Memory B cell (primary cell): ENCODE data around the gene PDZD2.

Experiments used
- ATAC-seq: fragments of 150-1000 bp; cut with Tn5 transposase; 2 replicates; pipeline ENCODE4 v1.10.0; 2021; ENCODE audit warnings: low read depth, mild to moderate bottlenecking, moderate library complexity
- DNase-seq, 2 donors: peaks; one replicate each; pipeline ENCODE4 v3.0.0; 2022; ENCODE audit warnings: low spot score in 2 of 2
- H3K27ac Mint-ChIP-seq: one replicate; pipeline ENCODE4 v1.8.0; 2022; ENCODE audit warnings: mild to moderate bottlenecking, moderate library complexity, mixed read lengths
- H3K27me3 Mint-ChIP-seq: one replicate; pipeline ENCODE4 v1.8.0; 2022; ENCODE audit warnings: mixed read lengths
- H3K36me3 Mint-ChIP-seq: one replicate; pipeline ENCODE4 v1.8.0; 2022; ENCODE audit warnings: mild to moderate bottlenecking, mixed read lengths
- H3K4me1 Mint-ChIP-seq: one replicate; pipeline ENCODE4 v1.8.0; 2022; ENCODE audit warnings: mixed read lengths
- H3K4me3 Mint-ChIP-seq: one replicate; pipeline ENCODE4 v1.8.0; 2022; ENCODE audit warnings: mild to moderate bottlenecking, moderate library complexity, mixed read lengths
- H3K9me3 Mint-ChIP-seq: one replicate; pipeline ENCODE4 v1.8.0; 2022; ENCODE audit warnings: mixed read lengths

PDZD2 gene

DNA sequence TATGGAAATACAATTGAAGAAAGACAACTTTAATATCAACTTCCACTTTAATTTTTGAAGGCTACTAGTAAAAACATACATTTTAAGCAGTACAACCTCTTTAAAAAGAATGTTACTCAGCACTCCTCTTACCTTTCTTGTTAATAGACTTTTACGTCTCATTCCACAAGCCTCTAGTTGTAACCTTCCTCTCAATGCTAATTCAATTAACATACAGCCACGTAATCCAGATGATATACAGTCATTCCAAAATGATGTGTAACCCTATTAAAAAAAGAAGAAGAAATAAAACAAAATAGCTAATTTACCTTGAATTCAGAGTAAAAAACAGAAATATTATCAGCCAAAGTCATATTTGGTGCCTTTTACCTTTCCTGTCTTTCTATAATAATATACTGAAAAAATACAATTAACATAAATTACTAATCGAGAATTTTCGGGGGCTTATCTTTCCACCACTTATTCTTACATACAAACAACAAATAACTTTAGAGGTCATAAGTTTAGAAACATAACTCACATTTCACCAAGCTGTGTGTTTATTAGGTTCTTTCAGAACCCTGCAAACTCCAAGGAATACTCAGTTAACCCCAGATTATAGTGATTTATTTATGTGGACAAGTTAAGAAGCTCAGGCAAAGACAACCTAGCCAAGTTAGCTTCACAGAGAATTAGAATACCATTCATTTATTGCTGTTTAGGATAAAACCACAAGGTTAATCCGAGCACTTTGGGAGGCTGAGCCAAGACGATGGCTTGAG lies 504.9 kb downstream of the PDZD2 start:
- no peak overlapping the region for H3K4me3 Mint-ChIP-seq
- H3K36me3 Mint-ChIP-seq = peaks cover 15% of the 10 kb centered on the region
- DNase-seq = no peak
- ATAC-seq = no peak
- H3K27ac Mint-ChIP-seq = no peak overlapping the region
- H3K27me3 Mint-ChIP-seq = no peaks in the 10 kb centered on the region
- H3K4me1 Mint-ChIP-seq = peaks cover 16% of the 10 kb centered on the region
- no peaks in the 10 kb centered on the region for H3K9me3 Mint-ChIP-seq

DNA sequence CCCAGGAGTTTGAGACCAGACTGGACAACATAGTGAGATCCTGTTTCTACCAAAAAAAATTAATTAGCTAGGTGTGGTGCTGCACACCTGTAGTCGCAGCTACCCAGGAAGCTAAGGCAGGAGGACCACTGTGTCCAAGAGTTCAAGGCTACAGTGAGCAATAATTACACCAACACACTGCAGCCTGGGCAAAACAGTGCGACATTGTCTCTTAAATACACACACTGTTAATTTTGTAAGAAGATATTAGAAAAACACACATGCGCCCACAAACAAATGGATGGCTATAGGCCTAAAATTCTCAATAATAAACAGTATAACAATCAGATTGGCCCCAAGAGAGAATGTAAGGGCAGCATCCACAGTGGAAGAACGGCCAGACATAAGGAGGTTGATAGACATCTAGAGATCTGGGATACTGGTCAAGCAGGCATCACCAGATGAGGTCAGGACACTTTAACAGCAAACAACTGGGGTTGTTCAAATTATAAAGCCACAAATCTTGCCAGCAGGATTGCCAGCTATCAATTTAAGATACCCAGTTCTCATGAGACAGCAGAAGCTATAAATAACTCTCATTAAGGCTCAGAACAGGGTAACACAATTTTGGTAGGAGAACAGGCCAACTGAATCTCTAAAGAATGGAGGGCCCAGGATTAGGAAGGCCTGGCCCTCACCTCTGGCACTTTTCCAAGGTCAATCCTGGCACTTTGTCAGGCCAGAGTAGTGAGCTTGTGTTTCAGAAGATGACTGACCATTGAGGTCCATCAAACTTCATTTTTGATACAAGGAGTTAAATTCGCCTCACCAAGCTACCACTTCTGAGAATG lies 505.7 kb downstream of the PDZD2 start:
- DNase-seq (no peak), ATAC-seq (no peak)
- H3K4me3 Mint-ChIP-seq = no peak overlapping the region
- peak overlapping the region; percentile 60 for H3K27ac Mint-ChIP-seq
- H3K36me3 Mint-ChIP-seq = peaks cover 16% of the 10 kb centered on the region
- peaks cover 17% of the 10 kb centered on the region for H3K4me1 Mint-ChIP-seq
- H3K9me3 Mint-ChIP-seq = no peaks in the 10 kb centered on the region
- H3K27me3 Mint-ChIP-seq = no peaks in the 10 kb centered on the region

DNA sequence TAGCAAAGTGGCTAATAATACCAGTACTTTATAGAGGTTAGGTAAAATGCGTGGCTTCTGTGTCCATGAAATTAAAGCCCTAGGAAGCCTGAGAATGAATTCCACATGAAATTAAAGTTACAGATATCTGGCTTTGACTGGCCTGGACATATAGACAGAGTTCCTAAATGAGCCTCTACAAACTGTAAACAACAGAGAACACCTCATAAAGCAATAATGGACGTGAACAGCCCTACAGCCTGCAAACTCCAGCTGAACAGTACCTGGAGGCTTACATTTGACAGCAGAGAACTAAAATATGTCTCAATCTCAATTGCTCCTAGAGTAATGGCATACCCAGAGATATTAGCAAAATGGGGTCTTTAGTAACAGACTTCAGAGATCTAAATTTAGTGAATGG lies 506.4 kb downstream of the PDZD2 start:
- H3K36me3 Mint-ChIP-seq = peaks cover 12% of the 10 kb centered on the region
- H3K4me3 Mint-ChIP-seq = no peak overlapping the region
- peaks cover 16% of the 10 kb centered on the region for H3K4me1 Mint-ChIP-seq
- H3K27me3 Mint-ChIP-seq = no peaks in the 10 kb centered on the region
- no peaks in the 10 kb centered on the region for H3K9me3 Mint-ChIP-seq
- peak overlapping the region; percentile 60 for H3K27ac Mint-ChIP-seq
- ATAC-seq (no peak), DNase-seq (no peak)

DNA sequence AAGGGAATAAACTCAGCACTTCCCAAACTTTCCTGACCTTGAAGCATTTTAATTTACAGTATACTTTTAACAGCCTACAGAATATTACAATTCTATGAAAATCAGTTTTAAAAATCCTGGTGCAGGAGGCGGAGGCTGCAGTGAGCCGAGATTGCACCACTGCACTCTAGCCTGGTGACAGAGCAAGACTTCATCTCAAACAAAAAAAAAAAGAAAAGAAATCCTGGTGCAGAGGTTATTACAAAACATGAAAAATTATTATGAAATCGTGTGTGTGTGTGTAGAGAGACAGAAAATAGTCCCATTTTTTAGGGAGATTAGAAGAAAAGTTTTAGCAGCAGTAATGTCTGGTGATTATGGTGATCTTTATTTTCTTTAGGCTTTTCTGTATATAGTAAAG lies 508.3 kb downstream of the PDZD2 start:
- H3K4me1 Mint-ChIP-seq = peaks cover 20% of the 10 kb centered on the region

DNA sequence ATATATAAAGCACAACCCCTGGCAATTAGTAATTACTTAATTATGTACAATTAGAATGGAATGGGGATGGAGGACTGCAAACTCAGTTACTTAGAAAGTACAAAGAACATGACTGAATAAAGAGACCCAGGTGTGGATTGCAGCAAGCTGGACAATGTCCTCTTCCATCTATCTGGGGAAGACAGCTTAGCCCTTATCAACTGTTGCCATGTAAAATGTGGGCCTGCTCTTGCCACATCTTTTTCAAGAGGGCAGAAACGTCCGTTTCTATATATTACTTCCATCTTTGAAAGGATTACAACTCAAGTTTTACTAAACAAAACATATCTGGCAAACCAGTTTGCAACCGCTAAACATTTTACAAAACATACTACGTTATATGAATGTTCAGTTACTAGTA lies 509.0 kb downstream of the PDZD2 start:
- ATAC-seq = no peak
- no peaks in the 10 kb centered on the region for H3K27me3 Mint-ChIP-seq
- H3K4me1 Mint-ChIP-seq = peaks cover 20% of the 10 kb centered on the region
- peaks cover 1% of the 10 kb centered on the region for H3K9me3 Mint-ChIP-seq
- H3K27ac Mint-ChIP-seq = no peak overlapping the region
- no peak overlapping the region for H3K4me3 Mint-ChIP-seq
- H3K36me3 Mint-ChIP-seq = peaks cover 10% of the 10 kb centered on the region
- DNase-seq = no peak

More for the DNA sequence above, 508.3 kb downstream of the PDZD2 start:
- ATAC-seq (no peak), DNase-seq (no peak)
- Mint-ChIP-seq H3K36me3 (peaks cover 10% of the 10 kb centered on the region), H3K4me3 (no peak overlapping the region), H3K27ac (peak overlapping the region; percentile 49), H3K9me3 (peaks cover 1% of the 10 kb centered on the region), H3K27me3 (no peaks in the 10 kb centered on the region)

DNA sequence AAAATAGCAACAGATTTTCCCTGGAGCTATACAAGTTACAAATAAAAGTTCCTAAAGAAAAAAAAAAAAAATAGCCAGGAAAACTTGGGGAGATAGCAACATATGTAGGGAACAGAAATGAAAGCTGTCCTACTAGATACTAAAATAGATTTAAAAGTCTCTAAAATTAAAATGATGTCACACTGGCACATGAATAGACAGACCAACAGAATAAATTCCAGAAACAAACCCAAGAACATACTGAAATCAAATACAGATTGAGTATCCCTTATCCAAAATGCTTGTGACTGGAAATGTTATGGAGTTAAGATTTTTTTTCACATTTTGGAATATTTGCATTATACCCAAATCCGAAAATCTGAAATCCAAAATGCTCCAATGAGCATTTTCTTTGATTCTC lies 511.4 kb downstream of the PDZD2 start:
- no peak overlapping the region for H3K4me3 Mint-ChIP-seq
- no peak for DNase-seq
- no peaks in the 10 kb centered on the region for H3K27me3 Mint-ChIP-seq
- no peak for ATAC-seq
- H3K27ac Mint-ChIP-seq = no peak overlapping the region
- H3K9me3 Mint-ChIP-seq = peaks cover 1% of the 10 kb centered on the region
- peaks cover 8% of the 10 kb centered on the region for H3K36me3 Mint-ChIP-seq
- H3K4me1 Mint-ChIP-seq = peaks cover 20% of the 10 kb centered on the region

DNA sequence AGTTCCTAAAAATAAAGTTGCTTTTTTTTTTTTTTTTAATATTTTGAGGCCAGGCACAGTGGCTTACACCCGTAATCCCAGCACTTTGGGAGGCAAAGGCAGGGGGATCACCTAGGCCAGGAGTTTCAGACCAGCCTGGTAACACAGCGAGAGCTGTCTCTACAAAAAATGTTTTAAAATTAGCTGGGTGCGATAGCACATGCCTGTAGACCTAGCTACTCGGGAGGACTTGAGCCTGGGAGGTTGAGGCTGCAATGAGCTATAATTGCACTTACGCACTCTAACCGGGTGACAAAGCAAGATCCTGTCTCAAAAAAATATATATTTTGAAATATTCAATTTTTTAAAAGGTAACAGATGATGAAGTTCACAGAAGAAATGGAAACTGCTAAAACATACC lies 512.3 kb downstream of the PDZD2 start:
- no peaks in the 10 kb centered on the region for H3K27me3 Mint-ChIP-seq
- DNase-seq = no peak
- H3K27ac Mint-ChIP-seq = no peak overlapping the region
- peaks cover 1% of the 10 kb centered on the region for H3K9me3 Mint-ChIP-seq
- no peak overlapping the region for H3K4me3 Mint-ChIP-seq
- peaks cover 8% of the 10 kb centered on the region for H3K36me3 Mint-ChIP-seq
- H3K4me1 Mint-ChIP-seq = peaks cover 20% of the 10 kb centered on the region
- ATAC-seq = no peak

DNA sequence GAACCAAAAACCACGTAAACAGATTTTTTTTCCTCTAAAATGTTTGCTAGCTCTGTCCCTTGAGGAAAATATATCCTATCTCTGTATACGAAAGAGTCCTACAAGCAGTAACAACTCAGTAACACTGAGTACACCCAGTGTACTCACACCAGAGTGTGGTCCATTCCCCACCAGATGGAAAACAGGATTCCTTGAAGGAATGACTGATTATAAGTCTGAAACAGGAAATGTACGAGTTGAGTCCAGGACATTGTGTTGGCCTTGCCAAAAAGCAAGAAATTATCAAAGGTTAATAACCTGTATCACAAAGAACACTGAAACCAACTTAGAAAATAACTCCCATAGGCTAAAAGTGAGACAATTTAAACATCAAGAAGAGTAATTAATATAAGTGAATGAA lies 514.8 kb downstream of the PDZD2 start:
- no peak for DNase-seq
- Mint-ChIP-seq H3K4me1 (peaks cover 19% of the 10 kb centered on the region), H3K9me3 (peaks cover 1% of the 10 kb centered on the region), H3K27me3 (no peaks in the 10 kb centered on the region), H3K27ac (no peak overlapping the region), H3K4me3 (no peak overlapping the region), H3K36me3 (peaks cover 7% of the 10 kb centered on the region)
- no peak for ATAC-seq

DNA sequence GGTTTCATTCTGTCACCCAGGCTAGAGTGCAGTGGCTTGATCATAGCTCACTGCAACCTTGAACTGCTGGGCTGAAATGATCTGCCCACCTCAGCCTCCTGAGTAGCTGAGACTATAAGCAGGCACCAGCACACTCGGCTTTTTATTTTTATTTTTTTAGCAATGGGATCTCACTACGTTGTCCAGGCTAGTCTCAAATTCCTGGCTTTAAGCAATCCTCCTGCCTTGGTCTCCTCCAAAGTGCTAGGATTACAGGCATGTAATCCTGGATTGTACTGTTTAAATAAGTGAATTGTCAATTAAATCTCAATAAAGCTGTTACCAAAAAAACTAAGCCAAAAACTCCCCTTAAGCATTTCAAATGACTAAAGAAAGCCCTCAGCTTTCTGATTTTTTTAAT lies 516.3 kb downstream of the PDZD2 start:
- Mint-ChIP-seq H3K27me3 (no peaks in the 10 kb centered on the region), H3K27ac (no peak overlapping the region), H3K4me3 (no peak overlapping the region), H3K36me3 (peaks cover 3% of the 10 kb centered on the region), H3K9me3 (peaks cover 1% of the 10 kb centered on the region), H3K4me1 (peaks cover 15% of the 10 kb centered on the region)
- no peak for ATAC-seq
- DNase-seq = no peak

DNA sequence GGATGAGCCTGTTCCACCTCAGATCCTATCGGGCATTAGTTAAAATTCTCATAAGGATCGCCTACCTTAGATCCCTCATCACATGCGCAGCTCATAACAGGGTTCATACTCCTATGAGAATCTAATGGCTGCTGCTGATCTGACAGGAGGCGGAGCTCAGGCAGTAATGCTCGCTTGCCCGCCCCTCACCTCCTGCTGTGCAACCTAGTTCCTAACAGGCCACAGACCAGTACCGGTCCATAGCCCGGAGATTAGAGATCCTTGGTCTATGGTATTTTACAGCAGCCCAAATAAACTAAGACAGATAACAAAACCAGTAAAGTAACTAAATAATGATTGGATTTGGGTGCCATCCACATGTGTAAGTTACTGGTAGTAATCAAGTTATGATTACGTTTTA lies 517.7 kb downstream of the PDZD2 start:
- Mint-ChIP-seq H3K4me1 (peaks cover 19% of the 10 kb centered on the region), H3K4me3 (no peak overlapping the region), H3K27ac (no peak overlapping the region)

DNA sequence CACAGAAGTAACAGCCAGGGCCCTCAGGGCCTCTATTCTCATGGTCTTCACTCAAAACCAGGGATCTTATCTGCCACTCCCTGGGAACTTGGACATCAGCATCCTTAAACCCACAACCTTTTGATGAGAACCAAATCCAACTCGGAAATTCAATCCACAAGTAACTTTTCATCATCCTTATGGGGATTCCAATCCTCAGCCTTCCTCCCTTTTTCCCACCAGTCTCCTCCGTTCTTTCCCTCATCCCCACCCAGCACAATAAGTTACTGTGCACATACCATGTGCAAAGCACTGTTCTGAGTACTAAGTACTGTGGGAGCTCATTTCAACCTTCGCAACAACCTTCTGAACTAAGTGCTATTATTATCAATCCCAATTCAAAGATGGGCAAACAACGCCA lies 518.1 kb downstream of the PDZD2 start:
- no peak for DNase-seq
- H3K36me3 Mint-ChIP-seq = peaks cover 7% of the 10 kb centered on the region
- H3K27ac Mint-ChIP-seq = no peak overlapping the region
- no peak for ATAC-seq
- H3K27me3 Mint-ChIP-seq = no peaks in the 10 kb centered on the region
- no peaks in the 10 kb centered on the region for H3K9me3 Mint-ChIP-seq
- H3K4me3 Mint-ChIP-seq = no peak overlapping the region
- peaks cover 15% of the 10 kb centered on the region for H3K4me1 Mint-ChIP-seq

More for the DNA sequence above, 517.7 kb downstream of the PDZD2 start:
- no peak for DNase-seq
- H3K36me3 Mint-ChIP-seq = peaks cover 9% of the 10 kb centered on the region
- peaks cover 1% of the 10 kb centered on the region for H3K9me3 Mint-ChIP-seq
- H3K27me3 Mint-ChIP-seq = no peaks in the 10 kb centered on the region
- no peak for ATAC-seq

DNA sequence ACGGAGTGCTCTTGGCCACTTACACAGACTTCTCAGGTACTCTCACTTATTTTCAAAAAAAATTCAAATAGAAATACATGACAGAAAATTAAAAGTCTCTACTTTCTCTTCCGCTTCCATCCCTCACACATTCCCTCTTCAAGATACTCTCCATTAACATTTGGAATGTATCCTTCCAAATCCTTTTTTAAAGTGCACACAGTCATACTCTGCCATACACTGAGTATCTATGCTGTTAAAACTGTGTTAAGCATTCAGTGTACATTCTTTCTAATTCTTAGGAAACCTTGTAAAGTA lies 519.7 kb downstream of the PDZD2 start:
- H3K27ac Mint-ChIP-seq = no peak overlapping the region
- H3K4me1 Mint-ChIP-seq = peaks cover 13% of the 10 kb centered on the region
- no peak for ATAC-seq
- H3K4me3 Mint-ChIP-seq = no peak overlapping the region
- H3K9me3 Mint-ChIP-seq = no peaks in the 10 kb centered on the region
- H3K36me3 Mint-ChIP-seq = peaks cover 7% of the 10 kb centered on the region
- no peak for DNase-seq
- H3K27me3 Mint-ChIP-seq = no peaks in the 10 kb centered on the region

DNA sequence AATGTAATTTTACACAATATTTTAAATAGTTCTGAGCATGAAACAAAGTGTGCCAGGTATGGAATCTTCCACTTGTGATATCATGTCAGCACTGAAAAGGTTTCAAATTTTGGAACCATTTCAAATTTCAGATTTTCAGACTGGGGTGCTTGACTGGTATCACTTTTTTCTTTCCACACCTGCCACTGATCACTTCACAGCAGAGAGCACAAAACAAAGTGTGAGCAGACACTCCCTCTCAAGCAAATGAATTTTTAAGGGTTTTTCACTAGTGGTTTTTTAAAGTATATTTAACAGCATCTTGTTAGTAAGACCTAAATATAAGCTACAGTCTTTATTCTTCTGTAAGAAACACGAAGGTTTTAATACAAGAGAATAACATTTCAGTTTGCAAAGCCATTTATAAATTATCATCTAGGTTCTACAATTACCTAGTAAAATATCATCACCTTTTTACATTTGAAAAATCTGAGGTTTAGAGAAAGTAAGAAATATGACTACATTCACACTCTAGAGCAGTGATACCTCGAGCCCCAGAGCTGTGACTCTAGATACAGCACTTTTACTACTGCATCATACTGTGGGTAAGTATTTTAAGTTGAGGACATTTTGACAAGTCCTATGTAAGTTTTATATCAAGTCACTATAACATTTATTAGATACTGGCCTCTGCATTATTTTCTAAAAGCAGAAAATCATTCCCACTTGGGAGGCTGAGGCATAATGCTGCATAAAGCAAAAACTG lies 520.6 kb downstream of the PDZD2 start:
- Mint-ChIP-seq H3K27ac (no peak overlapping the region), H3K4me1 (peaks cover 14% of the 10 kb centered on the region)
- ATAC-seq = no peak

DNA sequence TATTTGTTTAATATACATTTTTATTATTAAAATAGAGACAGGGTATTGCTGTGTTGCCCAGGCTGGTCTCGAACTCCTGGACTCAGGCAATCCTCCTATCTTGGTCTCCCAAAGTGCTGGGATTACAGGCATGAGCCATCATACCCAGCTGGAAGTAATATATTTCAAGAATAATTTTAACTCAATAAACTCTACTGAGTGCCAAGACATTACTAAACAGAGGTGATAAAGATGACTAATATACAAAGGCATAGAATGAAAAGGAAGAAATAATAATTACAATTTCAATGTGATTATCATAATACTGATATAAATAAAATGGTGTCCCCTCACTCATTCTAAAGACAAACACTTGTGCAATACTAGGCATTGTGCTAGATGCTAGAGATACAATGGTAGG lies 521.3 kb downstream of the PDZD2 start:
- H3K9me3 Mint-ChIP-seq = no peaks in the 10 kb centered on the region
- ATAC-seq = no peak
- H3K4me3 Mint-ChIP-seq = no peak overlapping the region

More for the DNA sequence above, 520.6 kb downstream of the PDZD2 start:
- Mint-ChIP-seq H3K9me3 (no peaks in the 10 kb centered on the region), H3K4me3 (no peak overlapping the region), H3K36me3 (peaks cover 7% of the 10 kb centered on the region), H3K27me3 (no peaks in the 10 kb centered on the region)
- no peak for DNase-seq

More for the DNA sequence above, 521.3 kb downstream of the PDZD2 start:
- Mint-ChIP-seq H3K36me3 (peaks cover 7% of the 10 kb centered on the region), H3K27ac (no peak overlapping the region), H3K4me1 (peaks cover 12% of the 10 kb centered on the region), H3K27me3 (no peaks in the 10 kb centered on the region)
- DNase-seq = no peak
